Head of caudate nucleus (tissue), 42 donors: Measurements from ENCODE around the gene ZNF284.
"Not testable (repeated sequence)": the region's sequence is repeated elsewhere in the genome, so short reads cannot be mapped to it uniquely, and the experiment has no call there.

Source experiments
- DNase-seq, 42 donors: peaks; one replicate each; pipeline versions ENCODE4 v3.0.0 to v3.0.0-alpha.2; 2020 to 2021; ENCODE audit warnings: mixed read lengths in 7 of 42
- intact Hi-C: fragments of 100-400 bp; cut with DNase I; formaldehyde crosslinking; loops from one replicate; pipeline ENCODE4 v1.15.0; 2022

The ZNF284 gene

GRCh38 chr19:44093931-44094765, 22.2 kb downstream of the ZNF284 start, which contains the start of gene ZNF224:
ZNF224 (plus strand) TSS chr19:44094361; CDS start chr19:44097874, 3,513 bp downstream.
- intact Hi-C loops = loop anchor here (1.0 to 5.0 kb wide), 2 partner anchors 19 to 42 kb away; partner anchors contain the start of genes ZNF223 and ZNF225

GRCh38 chr19:44107751-44108150, 35.8 kb downstream of the ZNF284 start:
- intact Hi-C loops = no loop called here
- no peak for DNase-seq

More at GRCh38 chr19:44093931-44094765, 22.2 kb downstream of the ZNF284 start, which contains the start of gene ZNF224:
- peak; percentile 89 to 98 (median 95) for DNase-seq

GRCh38 chr19:44109458-44109857, 37.5 kb downstream of the ZNF284 start:
- intact Hi-C loops = no loop called here
- DNase-seq = no peak

- DNase-seq = peak in 38 of 42 donors; percentile 2 to 80 (median 42)
- intact Hi-C loops = loop anchor here (5.0 kb wide), 5 partner anchors 55 to 130 kb away; partner anchors contain the start of genes ZNF155, ZNF223, ZNF226 and ZNF230
Measured at GRCh38 chr19:44111910-44112463, 40.0 kb downstream of the ZNF284 start.

GRCh38 chr19:44112802-44113137, 40.8 kb downstream of the ZNF284 start:
- intact Hi-C loops = loop anchor here (1.0 to 5.0 kb wide), 6 partner anchors 18 to 130 kb away; partner anchors contain the start of genes ZNF155, ZNF223, ZNF224 and ZNF226
- no peak for DNase-seq

GRCh38 chr19:44113138-44113783, 41.3 kb downstream of the ZNF284 start, which contains the start of gene ZNF225:
ZNF225 (plus strand) TSS chr19:44113399; CDS start chr19:44115828, 2,429 bp downstream.
- DNase-seq = peak; percentile 92 to 100 (median 99)
- intact Hi-C loops = loop anchor here (1.0 to 5.0 kb wide), 6 partner anchors 19 to 131 kb away; partner anchors contain the start of genes ZNF155, ZNF223, ZNF224 and ZNF226

GRCh38 chr19:44113784-44114390, 41.9 kb downstream of the ZNF284 start:
- intact Hi-C loops = loop anchor here (1.0 to 5.0 kb wide), 6 partner anchors 20 to 132 kb away; partner anchors contain the start of genes ZNF155, ZNF223, ZNF224 and ZNF226
- peak in 29 of 42 donors; percentile 2 to 47 (median 18) for DNase-seq

GRCh38 chr19:44121162-44121561, 49.2 kb downstream of the ZNF284 start:
- DNase-seq, intact Hi-C loops: not testable (repeated sequence)

- intact Hi-C loops = no loop called here
- no peak for DNase-seq
Measured at GRCh38 chr19:44131955-44132354, 60.0 kb downstream of the ZNF284 start.
